C4-2B (cell line): ENCODE measurements around the gene KRT3.

Experiments used
- H3K27ac ChIP-seq: fragments of 450-650 bp; 2 replicates; pipeline ENCODE4 v1.5.1; 2017
- ZFX ChIP-seq: fragments of 450-650 bp; IDR thresholded peaks from 2 replicates; pipeline ENCODE4 v1.6.1; 2017
- TF ChIP-seq, protein P1 (sequence below): fragments of 450-650 bp; conservative IDR thresholded peaks from 2 replicates; pipeline ENCODE4 v1.5.1; 2017; ENCODE audit warnings: mild to moderate bottlenecking

The KRT3 gene

DNA sequence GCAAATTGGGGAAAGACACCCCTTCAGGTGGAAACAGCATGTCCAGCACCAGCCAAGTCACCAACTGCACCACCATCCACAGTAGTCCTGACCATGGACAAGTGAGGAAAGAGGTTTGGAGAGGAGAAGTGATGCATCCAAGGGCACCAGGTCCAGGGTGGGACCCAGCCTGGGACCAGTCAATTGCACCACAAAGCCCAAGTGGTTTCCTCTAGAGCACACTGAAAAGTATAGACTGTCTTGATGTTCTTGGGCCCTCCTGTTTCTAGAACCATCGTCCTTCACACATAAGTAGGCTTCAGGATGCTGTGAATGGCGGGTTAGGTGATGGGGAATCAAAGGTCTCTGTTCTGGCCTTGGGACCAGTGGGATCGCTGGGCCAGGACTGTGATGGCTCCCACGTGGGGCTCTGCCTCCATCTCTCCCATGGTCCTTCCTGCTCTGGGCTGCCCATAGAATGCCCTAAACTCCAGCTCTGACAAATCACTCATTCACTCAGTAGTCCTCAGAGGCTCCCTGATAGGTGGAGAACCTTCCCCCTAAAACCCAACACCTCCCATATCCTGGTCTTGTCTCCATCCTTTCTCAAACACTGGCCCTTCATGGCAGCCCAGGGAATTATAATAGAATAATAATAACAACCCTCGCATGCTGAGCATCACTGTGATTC, 29.0 kb upstream of the KRT3 start:
- H3K27ac ChIP-seq: no peak overlapping the region
- TF ChIP-seq, protein P1, sequence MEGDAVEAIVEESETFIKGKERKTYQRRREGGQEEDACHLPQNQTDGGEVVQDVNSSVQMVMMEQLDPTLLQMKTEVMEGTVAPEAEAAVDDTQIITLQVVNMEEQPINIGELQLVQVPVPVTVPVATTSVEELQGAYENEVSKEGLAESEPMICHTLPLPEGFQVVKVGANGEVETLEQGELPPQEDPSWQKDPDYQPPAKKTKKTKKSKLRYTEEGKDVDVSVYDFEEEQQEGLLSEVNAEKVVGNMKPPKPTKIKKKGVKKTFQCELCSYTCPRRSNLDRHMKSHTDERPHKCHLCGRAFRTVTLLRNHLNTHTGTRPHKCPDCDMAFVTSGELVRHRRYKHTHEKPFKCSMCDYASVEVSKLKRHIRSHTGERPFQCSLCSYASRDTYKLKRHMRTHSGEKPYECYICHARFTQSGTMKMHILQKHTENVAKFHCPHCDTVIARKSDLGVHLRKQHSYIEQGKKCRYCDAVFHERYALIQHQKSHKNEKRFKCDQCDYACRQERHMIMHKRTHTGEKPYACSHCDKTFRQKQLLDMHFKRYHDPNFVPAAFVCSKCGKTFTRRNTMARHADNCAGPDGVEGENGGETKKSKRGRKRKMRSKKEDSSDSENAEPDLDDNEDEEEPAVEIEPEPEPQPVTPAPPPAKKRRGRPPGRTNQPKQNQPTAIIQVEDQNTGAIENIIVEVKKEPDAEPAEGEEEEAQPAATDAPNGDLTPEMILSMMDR: no peak
- no peak for TF ChIP-seq ZFX

DNA sequence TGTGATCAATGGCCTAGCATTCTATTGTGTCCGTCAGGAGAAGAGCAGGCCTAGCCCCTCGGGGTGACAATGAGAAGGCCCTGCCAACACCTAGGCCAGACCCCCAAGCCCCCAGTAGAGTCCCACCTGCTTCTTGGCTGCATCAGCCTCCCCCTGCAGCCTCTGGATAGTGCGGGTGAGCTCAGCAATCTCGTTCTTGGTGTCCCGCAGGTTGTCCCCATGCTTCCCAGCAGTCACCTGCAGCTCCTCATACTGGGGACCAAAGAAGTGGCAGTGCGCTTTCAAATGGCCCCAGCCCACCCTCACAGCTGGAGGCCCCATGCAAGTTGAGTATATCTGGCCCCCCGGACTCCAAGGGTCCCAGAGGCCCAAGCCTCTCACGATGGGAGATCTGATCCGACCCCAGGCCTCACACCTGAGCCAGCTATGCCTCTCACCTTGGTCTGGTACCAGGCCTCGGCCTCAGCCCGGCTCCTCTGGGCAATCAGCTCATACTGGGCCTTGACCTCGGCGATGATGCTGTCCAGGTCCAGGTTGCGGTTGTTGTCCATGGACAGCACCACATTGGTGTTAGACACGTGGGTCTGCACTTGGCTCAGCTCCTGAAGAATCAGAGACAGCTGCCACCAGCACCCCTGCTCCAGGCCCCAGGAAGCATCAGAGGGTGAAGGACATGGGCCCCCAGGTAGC, 28.0 kb upstream of the KRT3 start:
- TF ChIP-seq ZFX: no peak
- TF ChIP-seq, protein P1: no peak
- no peak overlapping the region for H3K27ac ChIP-seq

DNA sequence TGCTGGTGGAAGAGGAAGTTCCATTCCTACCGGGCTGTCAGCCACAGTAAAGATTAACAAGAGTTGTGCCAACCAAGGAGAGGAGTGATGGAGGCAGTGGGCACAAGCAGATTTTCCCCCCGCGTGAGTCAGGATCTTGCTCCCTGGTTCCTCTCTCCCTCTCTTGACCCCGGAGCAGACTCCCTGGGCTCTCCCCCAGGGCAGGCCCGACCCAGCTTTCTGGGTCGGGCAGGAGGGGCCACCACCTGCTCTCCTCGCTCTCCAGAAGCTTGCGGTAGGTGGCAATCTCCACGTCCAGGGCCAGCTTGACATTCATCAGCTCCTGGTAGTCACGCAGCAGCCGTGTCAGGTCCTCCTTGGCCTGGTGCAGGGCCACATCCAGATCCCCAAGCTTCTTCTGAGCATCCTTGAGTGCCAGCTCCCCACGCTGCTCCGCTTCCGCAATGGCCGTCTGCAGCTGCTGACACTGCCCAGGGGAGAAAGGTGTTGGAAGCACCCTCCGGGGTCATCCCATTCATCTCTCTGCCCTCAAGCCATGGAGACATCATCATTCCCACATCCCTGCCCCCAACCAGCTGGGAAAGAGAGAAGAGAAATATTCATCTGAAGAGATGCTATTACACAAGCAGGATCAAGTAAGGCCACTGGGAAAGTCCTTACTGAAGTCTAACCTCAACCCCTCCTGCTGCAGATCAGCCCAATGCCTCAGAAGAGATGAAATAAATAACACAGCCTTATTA, 27.0 kb upstream of the KRT3 start:
- TF ChIP-seq ZFX: no peak
- TF ChIP-seq, protein P1: no peak

DNA sequence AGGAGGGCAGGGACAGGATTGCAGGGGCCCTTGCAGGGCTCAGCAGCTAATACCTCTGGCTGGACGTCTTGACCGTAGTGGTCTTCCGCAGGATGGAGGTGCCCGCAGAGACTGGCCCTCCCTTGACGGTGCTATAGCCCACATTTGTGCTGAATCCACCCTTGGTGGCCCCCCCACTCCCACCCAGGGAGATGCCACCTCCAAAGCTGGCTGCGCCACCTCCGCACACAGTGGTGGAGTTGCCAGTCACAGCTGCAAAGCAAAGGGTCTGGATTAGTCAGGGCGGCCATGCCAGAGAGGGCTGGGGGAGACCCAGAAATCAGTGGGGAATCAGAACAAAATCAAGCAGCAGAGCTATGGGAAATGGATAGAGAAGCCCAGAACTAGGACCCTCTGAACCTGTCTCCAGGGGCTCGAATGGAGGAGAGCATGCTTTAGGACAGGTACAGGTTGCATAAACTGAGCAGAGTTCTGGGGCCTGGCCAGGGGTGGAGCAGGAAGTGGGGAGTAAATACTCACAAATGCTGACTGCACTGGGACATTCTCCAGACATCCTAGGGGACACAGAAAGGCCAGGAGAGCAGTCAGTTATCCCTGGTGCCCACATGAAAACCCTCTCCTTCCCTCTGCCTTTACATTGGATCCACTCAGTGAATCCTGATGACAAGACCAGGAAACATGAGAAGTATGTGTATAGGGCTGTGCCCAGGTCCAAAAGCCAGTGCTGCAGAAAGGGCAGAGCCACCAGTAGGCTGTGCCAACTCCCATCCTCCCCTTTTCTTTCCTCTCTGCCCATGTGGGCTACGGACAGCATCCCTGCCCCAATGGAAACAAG, 26.1 kb upstream of the KRT3 start:
- no peak overlapping the region for H3K27ac ChIP-seq
- no peak for TF ChIP-seq ZFX
- TF ChIP-seq, protein P1: no peak

More for the DNA sequence above, 27.0 kb upstream of the KRT3 start:
- H3K27ac ChIP-seq: no peak overlapping the region

DNA sequence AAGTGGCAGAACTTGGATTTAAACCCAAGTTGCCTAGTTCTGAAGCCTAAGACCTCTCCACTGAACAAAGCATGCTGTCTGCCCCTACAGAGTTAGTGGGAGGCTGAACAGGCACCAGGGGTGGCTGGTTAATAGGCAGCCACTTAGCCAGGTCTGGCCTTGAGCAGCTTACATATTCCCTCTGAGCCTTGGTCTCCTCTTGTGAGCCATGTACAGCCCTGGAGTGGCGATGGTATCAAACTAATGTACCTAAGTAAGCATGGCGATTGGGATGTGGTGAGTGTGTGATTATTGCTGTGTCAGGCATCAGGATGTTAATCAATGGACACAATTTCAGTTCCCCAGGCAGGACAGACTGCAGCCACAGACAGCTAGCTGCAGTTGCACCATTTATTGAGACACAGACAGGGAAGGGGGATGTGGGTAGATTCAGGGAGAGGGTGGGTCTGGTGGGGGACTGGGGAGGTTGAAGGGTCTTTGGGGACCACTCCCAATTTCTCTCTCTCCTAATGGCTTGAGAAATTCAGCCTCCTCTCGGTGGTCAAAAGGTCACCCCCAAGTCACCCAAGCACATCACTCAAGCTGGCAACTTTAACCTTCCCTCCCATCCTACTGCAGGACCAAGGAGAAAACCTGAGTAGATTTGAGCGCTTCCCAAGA, 25.3 kb upstream of the KRT3 start:
- no peak overlapping the region for H3K27ac ChIP-seq
- TF ChIP-seq ZFX: no peak
- TF ChIP-seq, protein P1: no peak

DNA sequence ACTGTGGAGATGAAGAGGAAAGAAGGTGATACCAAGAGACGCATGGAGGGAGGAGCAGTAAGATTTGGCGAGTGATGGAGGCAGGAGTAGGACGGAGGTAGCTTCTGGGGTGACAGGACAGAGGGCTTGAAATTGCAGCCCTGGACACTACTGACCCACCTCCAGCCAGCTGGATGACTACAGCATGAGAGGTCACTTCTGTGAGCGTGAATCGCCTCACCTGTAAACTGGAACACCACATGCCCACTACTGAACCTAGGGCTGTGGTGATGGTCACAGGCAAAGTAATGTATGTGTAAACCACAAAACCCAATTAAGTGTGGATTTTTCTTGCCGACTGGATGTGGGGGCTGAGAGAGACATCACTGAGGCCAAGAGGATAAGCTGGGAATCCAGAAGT, 24.6 kb upstream of the KRT3 start:
- no peak overlapping the region for H3K27ac ChIP-seq
- TF ChIP-seq, protein P1: no peak
- TF ChIP-seq ZFX: no peak
